ENCODE results near the gene HOXD4. TPM values are rescaled to one million over a fixed set of nuclear protein-coding genes. Genes with fewer than 3 reads are reported as not detected.

HOXD4 gene
- polyA plus RNA-seq, 5 donors, result 0.35 to 0.99 (median 0.52) TPM

DNA sequence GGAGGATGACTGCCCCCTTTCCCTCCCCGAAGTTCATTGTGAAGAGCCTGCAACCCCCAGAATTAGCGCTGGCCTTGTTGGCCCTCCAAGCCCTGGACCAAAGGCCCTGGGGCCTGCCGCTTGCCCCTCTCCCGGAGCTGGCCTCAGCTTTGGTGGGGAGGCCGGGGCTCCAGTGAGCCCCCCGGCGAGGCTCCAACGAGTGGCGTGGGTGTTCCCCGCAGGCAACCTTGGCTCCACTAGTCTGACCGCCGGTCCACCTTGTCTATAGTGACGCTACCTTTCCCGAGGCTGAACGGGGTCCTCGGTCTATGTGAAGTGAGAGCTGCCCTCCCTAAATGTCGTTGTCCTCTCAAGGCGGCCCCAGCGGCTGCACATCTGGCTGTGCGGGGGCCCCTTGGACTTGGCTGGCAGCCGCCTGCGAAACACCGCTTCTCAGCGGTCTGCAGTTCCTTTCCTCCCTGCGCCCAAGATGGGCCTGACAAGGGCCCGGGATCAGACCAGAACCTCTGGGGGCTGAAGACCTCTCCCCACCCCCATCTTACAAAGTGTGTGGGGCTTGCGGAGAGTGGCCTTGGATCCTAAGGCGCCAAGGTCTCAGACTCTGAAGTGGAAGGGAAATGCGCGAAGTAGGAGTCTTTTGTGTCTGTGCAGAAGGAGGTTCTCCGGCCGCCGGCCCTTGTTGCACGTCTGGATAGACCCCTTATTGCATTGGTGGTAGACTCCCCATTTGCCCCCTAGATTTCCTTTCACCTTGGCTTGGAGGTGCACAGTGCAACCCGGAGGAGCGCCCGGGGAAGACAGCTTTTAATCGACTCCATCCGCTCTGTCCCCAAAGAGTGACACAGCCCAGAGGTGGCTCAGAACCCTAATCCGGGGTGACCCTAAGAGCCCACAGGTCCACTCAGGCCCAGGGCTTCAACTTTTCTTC is 38.7 kb upstream of the HOXD4 start:
- DNase-seq, result no peak

DNA sequence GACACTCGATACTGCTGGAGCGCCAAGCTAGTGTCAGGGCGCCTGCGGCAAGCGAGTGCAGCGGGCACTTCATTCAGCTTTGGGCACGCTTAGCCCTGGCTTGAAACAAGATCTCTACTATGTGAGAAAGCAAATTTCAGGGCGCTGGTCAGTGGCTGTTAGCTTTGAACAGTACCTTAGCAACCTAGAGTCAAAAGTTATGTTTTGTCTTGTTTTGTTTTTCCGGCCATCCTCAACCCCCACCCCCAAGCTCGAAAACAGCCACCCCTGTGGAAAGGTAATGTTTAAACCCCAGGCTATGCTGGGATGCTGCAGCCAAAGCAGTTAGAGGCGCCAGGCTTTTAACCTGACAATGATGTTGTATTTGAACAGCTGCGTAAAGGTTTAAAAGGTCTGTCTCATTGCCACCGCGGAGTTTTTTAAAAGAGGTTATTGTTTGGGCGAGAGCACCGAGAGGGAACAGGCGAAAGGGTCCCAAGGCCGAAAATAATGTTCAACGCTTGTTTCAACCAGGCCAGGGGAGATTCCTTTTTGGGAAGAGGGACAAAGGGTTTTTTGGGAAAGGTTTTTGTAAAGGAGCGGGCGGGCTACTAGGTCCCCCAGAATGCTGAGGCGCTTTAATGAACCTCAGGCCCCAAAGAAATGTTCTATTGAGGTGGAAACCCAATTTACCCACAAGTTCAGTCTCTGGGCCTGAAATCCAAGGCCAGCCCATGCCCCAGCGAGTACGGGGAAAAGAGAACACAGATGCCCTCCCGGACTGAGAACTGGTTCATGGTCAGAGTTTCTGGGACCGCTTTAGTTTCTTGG is 37.0 kb upstream of the HOXD4 start:
- DNase-seq, result no peak

DNA sequence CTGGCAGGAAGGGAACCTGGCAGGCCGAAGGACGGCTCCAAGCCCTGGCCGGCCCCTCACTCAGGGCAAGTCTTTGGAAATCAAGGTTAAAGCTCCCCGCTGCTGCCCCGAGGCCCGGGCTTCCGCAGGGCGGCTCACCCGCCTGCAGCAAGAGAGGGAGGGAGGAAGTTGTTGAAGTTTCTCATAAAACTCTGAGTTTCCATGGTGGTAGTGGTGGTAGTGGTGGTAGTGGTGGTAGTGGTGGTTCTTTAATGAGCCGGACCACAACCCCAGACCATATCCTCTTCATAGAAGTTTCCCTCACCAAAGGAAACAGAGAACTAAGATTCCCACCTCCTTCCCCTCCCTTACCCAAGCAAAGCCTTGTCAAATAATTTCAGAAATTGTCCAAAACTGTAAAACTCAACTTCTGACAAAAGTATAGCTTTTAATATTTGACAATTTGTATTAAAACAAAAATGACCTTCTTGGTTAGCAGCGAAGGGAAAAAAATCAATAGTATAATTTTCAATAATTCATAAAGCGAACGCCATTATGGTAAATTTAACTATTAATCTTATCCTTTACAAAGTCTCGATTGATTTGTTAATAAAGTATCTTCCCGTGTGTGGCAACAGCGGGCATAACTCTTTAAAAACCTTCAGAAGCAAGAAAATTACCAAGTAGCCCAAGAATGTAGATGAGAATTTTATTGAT is 36.3 kb upstream of the HOXD4 start:
- no peak for DNase-seq

DNA sequence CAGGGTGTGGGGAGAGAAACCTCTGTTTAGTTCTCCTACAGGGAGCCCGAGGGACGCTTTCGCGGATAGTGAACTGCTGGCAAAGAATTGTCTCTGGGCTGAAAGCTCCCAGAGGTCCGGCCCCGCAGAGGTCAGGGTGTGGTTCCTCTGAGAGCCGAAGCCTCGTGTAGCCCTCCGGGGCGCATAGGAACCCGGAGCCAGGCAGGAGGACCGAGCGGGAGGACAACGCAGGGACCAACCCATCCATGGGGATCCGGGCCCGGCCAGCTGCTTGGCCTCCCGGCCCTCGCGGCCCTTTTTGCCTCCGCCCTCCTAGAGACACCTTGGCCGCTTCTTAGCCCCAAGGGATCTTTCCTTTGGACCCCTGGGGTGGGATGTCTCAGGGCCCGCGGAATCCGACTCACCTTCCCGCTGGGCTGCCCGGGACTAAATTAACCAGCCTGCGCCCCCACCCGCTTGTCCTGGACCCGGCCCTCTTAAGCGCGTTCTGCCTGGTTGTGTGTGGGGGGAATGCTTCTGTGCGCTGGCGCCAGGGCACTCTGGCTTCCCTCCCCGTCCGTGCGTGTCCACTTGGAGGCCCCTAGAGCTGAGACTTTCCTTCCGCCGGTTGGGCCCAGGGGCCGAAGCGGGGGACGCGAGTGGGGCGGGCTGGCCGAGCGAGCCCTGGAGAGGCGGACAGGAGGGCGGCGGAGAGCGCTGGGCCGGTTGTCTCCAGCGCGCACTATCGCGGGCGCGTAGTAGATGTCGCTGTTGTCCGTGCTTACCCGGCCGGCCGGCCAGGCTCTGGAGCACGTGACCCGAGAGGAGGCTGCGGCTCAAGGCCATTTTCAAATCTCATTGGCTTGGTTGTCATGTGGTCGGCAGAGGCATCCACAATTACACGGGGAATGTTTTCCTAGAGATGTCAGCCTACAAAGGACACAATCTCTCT is 35.2 kb upstream of the HOXD4 start, which contains the start of gene HOXD10:
Gene HOXD10 (plus strand): TSS at position 896 of the 931 bp plus-strand sequence. CDS start 56 bp downstream, outside the sequence.
- no peak for DNase-seq

DNA sequence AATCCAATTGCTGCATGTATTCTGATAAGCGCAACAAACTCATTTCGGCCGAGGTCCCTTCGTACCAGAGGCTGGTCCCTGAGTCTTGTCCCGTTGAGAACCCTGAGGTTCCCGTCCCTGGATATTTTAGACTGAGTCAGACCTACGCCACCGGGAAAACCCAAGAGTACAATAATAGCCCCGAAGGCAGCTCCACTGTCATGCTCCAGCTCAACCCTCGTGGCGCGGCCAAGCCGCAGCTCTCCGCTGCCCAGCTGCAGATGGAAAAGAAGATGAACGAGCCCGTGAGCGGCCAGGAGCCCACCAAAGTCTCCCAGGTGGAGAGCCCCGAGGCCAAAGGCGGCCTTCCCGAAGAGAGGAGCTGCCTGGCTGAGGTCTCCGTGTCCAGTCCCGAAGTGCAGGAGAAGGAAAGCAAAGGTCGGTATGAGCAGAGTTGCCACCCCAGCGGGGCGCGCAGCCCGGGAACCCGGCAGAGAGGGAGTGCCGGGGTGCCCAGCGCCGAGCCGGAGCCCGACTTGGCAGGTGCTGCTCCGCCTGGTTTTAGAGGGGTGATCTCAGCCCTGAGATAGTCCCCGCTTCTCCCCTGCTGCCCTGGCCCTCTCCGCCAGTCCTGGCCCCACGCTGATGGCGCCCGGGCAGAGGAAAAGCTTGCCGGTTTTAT is 34.1 kb upstream of the HOXD4 start:
- DNase-seq, result no peak

DNA sequence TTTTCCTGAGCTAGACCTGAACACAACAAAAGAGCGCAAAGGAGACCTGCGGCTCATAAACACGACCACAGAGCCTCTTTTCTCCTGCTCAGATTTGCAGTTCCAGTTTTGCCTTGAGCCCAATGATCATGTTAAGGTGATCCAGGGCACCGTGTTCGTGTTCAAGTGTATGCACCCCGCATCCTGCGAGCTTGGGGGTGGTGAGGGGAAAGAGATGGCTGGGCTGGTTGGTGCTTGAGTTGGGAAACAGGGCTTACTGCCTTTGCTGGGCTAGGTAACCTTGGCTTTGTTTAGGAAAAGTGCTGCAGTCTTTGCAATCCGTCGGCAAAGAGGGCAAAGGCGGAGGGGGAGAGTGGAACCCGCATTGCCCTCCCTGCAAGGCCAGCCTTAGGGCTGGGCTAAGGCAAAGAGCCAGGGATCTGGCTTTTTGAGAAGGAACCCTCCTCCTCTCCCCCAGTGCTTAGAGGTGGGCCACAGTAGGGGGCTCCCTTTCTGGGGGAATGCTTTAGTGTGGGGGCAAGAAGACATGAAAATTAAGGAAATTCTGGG is 33.5 kb upstream of the HOXD4 start:
- no peak for DNase-seq

DNA sequence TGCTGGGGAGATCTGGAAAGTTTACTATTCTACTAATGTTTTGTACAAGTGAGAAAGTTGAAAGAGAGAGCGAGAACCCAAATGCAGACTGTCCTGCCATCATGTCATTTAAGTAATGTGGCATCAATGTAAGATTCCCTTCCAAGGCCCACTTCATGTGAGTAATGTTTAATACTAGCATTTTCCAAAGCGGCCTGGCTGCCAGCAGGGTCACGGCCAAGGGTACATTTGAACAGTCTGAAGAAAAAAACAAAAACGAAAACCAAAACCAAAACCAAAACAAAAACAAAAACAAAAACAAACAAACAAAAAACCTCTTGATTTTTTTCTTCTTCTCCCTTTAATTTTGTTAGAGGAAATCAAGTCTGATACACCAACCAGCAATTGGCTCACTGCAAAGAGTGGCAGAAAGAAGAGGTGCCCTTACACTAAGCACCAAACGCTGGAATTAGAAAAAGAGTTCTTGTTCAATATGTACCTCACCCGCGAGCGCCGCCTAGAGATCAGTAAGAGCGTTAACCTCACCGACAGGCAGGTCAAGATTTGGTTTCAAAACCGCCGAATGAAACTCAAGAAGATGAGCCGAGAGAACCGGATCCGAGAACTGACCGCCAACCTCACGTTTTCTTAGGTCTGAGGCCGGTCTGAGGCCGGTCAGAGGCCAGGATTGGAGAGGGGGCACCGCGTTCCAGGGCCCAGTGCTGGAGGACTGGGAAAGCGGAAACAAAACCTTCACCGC is 32.6 kb upstream of the HOXD4 start:
- no peak for DNase-seq

DNA sequence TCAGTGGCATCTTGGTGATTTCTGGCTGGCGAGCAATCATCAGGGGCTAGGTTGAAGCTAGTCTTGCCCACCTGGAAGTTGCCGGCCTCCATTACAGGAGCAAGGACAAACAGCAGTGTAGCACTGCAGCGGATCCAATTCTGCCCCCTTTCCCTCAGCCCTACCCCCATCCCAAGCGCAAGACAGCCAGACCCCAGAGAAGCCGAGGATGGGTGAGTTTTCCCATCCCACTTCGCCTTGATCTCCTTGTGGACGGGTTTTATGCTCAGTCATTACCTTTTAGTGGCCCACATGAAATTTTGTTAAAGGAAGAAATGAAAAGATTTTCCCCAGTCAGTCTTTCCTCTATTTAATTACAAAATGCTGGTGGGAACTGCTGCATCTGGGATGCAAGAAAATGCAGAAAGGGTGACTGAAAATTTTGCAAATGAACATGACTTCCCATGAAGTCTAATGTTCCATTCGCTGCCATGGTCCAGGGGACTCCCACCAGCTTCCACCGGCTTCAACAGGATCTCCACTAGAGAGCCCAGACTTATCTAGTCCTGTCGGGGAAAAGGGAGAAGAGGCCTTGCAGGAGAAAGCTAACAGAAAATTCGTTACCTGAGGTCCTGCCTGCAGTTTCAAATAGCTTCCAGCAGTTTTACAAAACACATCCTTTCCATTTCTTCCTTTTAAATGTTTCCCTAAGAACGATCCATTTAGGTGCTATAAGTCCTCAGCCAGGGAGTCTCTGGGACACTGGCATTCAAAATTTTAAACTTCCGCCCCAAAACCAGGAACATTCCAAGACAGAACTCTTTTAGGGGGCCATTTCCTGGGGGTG is 30.8 kb upstream of the HOXD4 start:
- DNase-seq, result no peak

DNA sequence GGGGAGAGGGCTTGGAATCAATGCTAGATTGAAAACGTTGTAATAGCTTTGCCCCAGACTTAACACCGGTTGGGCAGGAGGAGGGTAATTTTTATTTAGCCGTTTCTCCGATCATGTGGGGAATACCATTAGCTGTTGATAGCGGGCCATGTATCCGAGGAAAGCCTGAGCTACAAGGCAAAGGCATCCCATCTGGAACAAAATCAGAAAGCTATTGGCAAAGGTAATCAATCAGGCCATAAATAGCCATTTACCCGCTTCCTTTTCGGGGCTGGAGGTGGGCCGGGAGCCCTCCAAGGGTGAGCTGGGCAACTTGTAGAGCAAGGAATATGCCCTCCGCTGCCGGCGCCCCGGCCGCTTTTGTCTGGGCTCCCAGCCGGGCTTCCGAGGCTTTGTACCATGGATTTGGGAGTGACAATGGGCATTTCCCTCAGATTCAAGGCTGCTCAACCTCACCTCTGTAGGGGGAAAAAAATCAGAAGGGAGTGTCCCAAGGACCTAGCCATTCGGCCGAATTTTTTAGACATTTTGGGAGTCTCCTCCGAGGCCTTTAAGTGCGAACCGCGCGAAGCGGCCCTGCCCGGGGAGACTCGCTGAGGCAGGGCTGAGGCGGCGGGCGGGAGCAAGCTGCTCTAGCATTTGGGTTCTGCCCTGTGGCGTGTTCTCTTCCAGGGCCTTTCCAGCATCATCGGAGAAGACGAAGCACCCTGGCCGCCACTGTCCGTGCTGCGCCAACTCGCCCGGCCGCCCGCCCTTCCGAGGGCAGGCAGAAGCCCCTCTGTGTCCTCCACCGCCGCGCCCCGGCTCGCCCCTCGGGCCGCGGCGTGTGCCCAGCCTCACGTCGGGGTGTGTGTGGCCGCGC is 29.9 kb upstream of the HOXD4 start:
- no peak for DNase-seq

DNA sequence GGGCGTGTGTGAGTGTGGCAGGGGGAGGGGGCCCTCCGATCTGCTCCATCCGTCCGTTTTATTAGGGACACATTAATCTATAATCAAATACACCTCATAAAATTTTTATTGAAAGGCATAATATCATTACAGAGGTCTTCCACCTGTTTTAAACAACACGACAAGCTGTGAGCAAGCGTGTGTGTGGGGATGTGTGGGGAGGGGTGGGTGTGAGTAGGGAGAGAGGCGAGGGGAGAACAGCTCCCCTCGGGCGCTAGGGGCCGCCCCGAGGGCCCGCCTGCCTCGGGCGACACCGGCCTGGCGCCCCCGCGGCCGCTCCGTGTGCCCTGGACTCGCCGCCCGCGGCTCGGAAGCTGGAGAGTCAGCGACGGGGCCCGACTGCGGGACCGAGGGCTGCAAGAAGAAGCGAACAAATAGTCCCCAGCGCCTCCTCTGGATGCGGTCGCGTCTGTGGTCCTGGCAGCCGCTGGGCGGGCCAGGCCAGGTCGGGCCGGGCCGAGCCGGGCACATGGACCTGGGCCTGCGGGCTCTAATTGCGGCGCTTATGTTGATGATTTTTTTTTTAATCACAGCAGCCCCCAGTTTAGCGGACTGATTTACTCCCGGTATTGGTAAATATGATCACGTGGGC is 29.2 kb upstream of the HOXD4 start:
- no peak for DNase-seq

DNA sequence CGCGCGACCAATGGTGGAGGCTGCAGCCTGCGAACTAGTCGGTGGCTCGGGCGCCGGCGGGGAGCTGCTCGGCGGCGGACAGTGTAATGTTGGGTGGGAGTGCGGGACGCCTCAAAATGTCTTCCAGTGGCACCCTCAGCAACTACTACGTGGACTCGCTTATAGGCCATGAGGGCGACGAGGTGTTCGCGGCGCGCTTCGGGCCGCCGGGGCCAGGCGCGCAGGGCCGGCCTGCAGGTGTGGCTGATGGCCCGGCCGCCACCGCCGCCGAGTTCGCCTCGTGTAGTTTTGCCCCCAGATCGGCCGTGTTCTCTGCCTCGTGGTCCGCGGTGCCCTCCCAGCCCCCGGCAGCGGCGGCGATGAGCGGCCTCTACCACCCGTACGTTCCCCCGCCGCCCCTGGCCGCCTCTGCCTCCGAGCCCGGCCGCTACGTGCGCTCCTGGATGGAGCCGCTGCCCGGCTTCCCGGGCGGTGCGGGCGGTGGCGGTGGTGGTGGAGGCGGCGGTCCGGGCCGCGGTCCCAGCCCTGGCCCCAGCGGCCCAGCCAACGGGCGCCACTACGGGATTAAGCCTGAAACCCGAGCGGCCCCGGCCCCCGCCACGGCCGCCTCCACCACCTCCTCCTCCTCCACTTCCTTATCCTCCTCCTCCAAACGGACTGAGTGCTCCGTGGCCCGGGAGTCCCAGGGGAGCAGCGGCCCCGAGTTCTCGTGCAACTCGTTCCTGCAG is 28.5 kb upstream of the HOXD4 start, which contains the start of gene HOXD9:
Gene HOXD9 (plus strand): TSS at position 37 of the 728 bp plus-strand sequence. CDS start 50 bp downstream, at position 87.
- no peak for DNase-seq

DNA sequence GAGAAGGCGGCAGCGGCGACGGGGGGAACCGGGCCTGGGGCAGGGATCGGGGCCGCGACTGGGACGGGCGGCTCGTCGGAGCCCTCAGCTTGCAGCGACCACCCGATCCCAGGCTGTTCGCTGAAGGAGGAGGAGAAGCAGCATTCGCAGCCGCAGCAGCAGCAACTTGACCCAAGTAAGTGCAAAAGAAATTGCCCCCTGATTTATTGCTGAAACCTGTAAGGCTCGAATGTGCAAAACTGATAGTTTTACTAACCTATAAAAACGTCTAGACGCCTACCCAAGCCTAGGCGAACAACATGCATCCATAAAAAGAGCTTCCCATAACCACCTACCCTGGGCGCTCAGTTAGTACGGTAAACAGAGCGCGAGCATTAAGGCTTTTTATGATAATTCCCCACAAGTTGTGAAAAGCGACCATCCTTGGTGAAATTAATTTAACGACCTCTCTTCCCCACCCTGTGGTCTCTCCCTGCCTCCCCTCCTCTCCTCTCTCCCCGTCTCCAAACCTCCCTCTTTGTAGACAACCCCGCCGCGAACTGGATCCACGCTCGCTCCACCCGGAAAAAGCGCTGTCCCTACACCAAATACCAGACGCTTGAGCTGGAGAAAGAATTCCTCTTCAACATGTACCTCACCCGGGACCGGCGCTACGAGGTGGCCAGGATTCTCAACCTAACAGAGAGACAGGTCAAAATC is 27.8 kb upstream of the HOXD4 start:
- DNase-seq, result no peak

DNA sequence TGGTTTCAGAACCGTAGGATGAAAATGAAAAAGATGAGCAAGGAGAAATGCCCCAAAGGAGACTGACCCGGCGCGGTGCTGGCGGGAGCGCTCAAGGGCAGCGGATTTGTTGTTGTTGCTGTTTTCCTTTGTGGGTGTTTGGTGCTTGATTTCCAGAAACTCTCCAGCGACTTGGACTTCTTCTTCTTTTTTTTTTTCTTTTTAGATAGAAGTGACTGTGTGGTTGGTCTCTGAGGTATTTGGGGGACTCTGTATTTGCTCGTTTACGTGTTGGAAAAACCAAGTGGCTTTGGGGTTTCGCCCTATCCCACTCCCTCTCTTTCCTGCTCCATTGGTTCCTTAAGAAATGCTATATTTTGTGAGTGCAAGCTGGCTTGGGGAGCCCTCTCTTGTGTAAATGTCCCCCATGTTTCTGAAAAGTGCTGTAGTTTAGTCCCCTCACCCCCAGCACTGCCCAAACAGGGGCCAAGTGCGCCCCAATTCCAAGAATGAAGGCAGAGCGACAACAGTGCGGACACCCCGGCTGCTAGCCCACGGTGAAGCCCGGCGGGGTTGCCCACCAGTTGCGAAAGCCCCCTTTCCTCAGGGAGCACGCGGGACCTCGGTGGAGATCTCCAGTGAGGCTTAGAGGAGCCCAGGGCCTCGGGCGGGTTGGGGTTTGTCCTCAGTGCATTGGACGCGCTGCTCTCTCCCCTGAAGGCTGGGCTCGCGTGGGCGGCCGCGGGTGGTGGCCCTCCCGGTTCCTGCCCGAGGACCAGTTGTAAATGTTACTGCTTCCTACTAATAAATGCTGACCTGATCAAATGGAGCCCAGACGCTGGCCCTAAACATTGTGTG is 27.0 kb upstream of the HOXD4 start:
- no peak for DNase-seq
